H54 (cell line): ENCODE data around the gene HIPK3.
"Not testable (repeated sequence)": the region's sequence is repeated elsewhere in the genome, so short reads cannot be mapped to it uniquely, and the experiment has no call there.

ENCODE experiments used
- DNase-seq: peaks from one replicate; pipeline ENCODE4 v3.0.0; 2011; ENCODE audit warnings: low spot score, mixed read lengths; ENCODE audit not compliant: insufficient read length
- FAIRE-seq: peaks from 3 replicates; lab custom pipeline; 2011; peaks lifted over from hg19 to GRCh38; lab: Jason Lieb, UNC
- POLR2A ChIP-seq: IDR thresholded peaks from 2 replicates; pipeline ENCODE4 v1.6.1; 2011; ENCODE audit warnings: low read depth, mild to moderate bottlenecking, low read length

Gene HIPK3

DNA sequence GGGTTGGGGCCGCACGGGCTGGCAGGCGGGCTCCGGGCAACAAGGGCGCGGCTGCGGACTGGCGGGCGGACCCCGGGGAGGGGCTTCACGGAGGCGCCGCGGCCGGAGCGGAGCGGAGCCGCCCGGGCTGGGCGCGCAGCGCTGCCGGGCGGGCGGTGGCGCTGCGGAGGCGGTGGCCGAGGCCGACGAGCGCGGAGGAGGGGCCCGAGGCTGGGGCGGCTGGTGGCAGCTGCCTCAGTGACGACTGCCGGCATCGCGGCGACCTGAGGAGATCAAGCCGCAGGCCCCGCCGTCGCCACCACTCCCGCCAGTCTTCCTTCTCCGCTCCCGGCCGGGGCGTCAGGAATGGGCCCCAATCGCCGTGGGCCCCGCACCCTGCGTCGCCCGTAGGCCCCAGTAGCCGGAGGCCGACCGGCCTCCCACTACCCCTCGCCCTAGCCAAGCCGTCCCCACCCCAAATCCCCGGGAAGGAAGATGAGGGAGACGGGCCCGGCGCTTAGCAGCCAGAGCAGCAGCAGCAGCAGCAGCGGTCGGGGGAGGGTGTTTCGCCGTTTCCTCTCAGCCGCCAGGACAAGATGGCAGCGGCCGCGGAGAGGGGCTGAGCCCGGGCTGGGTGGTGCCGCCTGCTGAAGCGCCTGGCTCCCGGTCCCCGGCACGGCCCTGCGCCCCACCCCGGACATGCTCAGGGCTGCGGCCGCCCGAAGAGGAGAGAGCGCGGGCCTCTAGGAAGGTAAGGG lies at the start of gene HIPK3:
Gene HIPK3 (plus strand): TSS at position 222 of the 737 bp plus-strand sequence.
- peak; percentile 94 for TF ChIP-seq POLR2A
- peak; percentile 62 for DNase-seq
- FAIRE-seq, result no peak

DNA sequence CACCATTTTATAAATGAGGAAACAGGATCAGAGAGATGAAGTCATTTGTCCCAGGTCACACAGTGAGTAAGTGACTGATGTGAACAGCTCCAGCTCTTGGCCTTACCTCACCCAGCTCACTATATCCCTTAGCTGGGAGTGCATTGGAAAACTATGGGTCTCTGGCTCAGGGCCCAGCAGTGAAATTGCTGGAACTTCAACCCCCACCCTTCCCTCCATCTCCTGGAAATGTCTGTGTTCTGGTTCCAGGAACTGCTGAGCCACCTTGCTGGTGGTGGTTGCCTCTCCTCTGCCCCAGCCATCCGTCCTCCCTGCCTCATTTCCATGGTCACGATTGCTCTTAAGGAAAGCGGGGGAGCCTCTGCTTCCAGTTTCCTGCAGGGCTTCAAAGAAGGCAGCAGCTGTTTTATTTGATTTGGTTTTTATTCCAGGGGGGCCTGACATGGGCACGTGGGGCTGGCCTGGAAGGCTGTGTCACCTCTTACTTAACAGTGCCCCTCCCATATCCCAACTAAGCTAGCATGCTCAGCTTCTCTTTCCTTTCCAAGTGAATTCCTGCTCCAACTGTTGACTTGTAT lies 49.7 kb upstream of the HIPK3 start:
- no peak for TF ChIP-seq POLR2A

DNA sequence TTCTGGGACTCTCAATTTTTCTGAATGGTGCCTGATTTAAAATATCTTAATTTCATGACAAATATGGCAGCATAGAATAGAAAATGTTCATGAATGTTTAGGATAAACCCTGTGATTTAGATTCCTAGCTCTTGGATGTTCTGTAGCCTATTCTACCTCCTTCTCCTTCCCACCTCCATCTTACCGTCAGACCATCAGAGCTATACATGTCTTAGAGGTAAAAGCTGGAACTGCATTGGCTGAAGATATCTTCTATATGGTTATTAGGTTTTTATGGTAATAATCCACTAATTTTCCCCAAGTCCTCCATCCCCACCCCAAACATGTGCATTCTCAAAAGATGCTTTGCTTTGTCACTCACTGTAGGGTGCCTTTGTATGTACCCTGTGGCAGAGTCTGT lies 49.0 kb upstream of the HIPK3 start:
- no peak for FAIRE-seq

More for the DNA sequence above, 49.7 kb upstream of the HIPK3 start:
- FAIRE-seq (no peak), DNase-seq (no peak)

DNA sequence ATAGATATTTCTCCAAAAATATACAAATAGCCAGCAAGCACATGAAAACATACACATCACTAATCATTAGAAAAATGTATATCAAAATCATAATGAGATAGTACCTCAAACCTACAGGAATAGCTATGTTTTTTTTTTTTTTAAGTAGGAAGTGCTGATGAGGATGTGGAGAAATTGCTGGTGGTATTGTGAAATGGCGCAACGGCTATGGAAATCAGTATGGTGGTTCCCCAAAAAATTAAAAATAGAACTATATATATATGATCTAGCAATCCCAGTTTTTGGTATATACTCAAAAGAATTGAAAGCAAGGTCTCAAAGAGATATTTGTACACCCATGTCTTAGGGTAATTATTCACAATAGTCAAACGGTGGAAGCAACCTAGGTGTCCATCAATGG lies 46.0 kb upstream of the HIPK3 start:
- FAIRE-seq (no peak), DNase-seq (no peak)
- TF ChIP-seq POLR2A, result no peak

More for the DNA sequence above, 49.0 kb upstream of the HIPK3 start:
- TF ChIP-seq POLR2A, result no peak
- no peak for DNase-seq

DNA sequence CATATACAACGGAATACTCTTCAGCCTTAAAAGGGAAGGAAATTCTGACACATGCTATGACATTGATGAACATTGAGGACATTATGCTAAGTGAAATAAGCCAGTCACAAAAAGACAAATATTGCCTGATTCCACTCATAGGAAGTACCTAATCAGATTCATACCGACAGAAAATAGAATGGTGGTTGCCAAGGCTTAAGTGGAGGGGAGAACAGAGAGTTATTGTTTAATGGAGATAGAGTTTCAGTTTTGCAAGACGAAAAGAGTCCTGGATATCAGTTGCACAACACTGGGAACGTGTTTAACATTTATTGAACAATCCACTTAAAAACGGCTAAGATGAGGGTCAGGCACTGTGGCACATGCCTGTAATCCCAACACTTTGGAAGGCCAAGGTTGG lies 45.6 kb upstream of the HIPK3 start:
- no peak for FAIRE-seq
- no peak for TF ChIP-seq POLR2A
- no peak for DNase-seq

DNA sequence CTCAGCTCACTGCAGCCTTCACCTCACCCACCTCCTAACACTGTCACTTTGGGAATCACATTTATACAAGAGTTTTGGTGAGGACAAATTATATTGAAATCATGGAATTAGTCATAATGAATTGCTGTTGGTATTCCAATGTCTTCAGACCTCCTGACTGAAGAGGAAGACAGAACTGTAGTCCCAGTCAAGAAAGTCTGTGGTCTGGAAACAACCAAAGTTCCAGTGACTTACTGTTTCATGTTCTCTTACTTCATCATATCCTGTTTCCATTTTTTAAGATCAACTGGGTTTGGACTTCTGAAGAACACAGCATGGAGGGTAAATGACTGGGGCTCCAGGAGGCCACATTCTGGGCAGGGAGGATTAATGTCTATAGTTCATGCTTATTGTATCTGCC lies 43.0 kb upstream of the HIPK3 start:
- DNase-seq (no peak), FAIRE-seq (no peak)
- TF ChIP-seq POLR2A, result no peak

DNA sequence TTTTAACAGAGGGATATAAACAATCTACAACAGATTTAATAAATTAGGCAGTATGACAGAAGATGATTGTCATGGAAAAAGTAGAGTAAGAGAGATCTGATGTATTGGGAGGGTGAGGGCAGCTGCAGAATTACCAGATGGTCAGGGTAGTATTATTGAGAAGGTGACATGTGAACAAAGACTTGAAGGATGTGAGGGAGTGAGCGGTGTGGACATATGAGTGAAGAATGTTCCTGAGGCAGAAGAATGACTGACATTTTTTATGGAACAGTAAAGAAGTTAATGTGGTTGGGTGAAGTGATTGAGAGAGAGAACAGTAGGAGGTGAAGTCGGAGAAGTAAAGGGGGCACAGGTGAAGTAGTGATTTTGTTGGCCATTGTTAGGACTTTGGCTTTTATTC lies 42.4 kb upstream of the HIPK3 start:
- no peak for FAIRE-seq
- TF ChIP-seq POLR2A, result no peak
- no peak for DNase-seq

DNA sequence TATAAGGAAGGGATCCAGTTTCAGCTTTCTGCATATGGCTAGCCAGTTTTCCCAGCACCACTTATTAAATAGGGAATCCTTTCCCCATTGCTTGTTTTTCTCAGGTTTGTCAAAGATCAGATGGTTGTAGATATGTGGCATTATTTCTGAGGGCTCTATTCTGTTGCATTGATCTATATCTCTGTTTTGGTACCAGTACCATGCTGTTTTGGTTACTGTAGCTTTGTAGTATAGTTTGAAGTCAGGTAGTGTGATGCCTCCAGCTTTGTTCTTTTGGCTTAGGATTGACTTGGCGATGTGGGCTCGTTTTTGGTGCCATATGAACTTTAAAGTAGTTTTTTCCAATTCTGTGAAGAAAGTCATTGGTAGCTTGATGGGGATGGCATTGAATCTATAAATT lies 40.5 kb upstream of the HIPK3 start:
- DNase-seq, FAIRE-seq: not testable (repeated sequence)

DNA sequence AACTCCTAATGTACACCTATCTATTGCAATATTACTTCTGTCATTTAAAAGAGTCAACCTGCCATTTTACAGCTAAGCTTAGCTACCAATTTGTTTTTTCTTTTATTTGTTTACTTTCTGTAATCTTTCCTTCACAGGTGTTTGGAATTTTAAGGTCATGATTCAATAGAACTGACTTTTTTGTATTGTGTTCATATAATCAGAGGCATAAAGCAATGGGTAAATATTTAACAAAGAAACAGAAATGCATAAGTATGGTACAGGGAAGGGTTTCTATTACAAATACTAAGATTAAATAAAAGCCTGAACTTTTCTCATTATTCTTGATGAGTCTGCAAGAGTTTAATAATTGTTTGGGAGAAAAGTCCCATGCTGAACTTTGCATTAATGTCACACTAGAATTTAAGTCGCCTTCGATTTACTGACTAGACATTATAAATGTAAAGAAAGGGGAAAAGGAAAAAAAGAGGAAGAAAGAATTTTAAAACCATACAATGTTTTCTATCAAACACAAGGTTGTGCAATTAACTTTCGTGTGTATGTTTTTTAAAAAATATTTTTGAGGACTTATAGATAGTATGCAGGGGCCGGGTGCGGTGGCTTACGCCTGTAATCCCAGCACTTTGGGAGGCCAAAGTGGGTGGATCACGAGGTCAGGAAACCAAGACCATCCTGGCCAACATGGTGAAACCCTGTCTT lies 35.0 kb upstream of the HIPK3 start:
- DNase-seq (no peak), FAIRE-seq (no peak)
- no peak for TF ChIP-seq POLR2A

DNA sequence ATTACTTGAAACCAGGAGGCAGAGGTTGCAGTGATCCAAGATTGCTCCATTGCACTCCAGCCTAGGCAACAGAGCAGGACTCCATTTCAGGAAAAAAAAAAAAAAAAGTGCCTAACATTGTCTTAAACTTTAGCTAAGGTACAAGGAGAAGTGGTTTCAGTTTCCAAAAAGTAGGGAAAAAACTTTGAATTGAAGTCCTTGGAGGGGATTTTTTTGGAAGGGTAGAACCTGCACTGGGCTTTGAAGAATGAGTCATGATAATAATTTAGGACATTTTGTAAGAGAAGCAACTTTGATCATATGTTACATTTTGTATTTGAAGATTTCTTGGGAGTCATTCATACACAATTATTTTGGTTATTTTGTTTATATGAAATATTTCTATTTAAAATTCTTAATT lies 31.8 kb upstream of the HIPK3 start:
- TF ChIP-seq POLR2A, result no peak
- FAIRE-seq, result no peak
- no peak for DNase-seq

DNA sequence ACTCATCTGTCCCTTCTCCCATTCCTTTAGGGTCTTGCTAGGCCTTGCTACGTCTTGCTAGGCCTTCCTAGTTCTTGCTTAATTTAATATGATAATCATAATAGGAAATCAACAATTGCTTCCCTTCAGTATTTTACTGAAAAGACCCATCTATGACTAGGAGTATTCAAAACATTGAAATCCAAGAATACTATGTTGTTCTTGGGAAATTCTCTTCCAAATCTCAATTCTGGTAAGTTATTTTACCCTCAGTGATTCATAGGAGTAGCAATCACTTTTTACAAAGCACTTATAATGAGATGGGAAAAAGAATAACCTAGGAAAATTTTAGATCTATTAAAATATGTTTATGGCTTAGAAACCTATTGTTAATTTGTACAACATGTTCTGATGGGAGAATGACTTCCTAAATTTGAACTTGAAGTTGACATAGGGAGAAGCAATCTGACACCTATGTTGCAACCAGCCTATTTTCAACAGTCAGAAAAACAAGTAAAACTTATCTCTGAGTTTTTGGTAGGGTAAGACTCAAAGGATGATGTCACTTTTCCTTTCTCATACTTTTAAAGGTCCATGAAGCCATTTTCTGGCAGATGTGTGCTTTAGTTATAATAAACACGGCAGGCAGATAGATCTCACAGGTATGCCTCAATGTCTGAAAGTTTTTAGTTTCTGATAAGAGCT lies 29.5 kb upstream of the HIPK3 start:
- no peak for DNase-seq
- peak; percentile 57 for FAIRE-seq
- no peak for TF ChIP-seq POLR2A

DNA sequence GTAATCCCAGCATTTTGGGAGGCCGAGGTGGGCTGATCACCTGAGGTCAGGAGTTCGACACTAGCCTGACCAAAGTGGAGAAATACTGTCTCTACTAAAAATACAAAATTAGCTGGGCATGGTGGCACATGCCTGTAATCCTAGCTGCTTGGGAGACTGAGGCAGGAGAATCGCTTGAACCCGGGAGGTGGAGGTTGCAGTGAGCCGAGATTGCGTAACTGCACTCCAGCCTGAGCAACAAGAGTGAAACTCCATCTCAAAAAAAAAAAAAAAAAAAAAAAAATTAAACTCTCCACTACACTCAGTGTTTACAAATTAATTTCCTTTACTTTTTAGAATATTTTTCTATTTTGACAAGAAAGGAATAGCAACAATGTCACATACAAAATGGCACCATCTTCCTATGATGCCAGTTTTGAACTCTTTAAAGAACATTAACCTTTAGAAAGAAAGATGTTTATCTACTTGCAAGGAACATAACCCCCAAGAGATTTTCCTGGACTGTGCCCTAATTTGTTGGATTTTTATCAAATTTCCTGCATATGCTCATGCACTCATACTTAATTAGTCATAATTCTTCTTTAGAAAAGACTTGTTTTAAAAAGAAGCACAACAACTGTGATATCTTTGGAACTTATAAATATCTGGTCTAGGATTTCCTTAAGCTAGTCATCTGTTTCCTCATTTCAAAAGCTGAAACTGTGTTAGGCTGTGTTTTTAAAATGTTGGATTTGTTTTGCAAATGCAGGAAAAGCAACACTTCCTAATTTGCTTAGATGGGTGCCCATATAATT lies 22.6 kb upstream of the HIPK3 start:
- DNase-seq, result no peak
- FAIRE-seq, result no peak
- no peak for TF ChIP-seq POLR2A

DNA sequence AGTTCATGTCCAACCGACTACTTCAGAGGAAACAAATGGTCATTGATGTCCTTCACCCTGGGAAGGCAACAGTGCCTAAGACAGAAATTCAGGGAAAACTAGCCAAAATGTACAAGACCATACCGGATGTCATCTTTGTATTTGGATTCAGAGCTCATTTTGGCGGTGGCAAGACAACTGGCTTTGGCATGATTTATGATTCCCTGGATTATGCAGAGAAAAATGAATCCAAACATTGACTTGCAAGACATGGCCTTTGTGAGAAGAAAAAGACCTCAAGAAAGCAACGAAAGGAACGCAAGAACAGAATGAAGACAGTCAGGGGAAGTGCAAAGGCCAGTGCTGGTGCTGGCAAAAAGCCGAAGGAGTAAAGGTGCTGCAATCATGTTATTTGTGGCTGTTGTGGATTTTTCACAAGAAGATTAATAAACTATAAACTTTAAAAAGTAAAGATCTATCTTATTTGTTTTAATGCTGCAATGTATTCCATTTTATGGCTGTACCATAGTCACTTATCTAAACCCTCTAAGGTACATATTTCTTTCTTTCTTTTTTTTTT lies 20.1 kb upstream of the HIPK3 start:
- TF ChIP-seq POLR2A, result no peak
- FAIRE-seq (no peak), DNase-seq (no peak)
